Measurements from ENCODE around the gene PROZ.
A peak's percentile ranks its signal among the peaks of the same experiment; 100 is the strongest.

Gene PROZ

DNA sequence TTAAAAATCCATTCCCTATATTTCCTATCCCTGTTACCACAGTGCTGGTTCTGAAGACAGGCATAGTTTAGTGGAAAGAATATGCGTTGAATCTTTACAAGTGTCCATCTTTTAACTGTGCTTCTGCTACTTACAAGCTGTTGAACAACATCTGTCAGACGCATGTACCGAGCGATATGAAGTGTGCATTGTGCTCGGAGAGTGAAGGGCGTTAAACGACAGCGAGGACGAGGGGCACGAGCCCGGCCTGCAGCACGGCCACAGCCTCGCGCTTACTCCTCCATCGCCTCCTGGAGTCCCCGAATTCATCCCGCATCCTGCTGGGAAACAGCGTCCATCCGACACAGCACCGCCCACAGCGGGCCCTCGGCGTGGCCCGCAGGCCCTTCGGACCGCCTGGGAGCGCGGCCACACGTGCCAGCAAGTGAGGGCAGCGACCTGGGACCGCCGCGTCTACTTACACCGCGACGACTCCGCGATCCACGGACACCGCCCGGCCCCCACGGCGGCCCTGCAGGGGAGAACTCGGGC is 49.5 kb downstream of the PROZ start:
- DNase-seq (ENCODE audit: low read depth) = peak; percentile 42

DNA sequence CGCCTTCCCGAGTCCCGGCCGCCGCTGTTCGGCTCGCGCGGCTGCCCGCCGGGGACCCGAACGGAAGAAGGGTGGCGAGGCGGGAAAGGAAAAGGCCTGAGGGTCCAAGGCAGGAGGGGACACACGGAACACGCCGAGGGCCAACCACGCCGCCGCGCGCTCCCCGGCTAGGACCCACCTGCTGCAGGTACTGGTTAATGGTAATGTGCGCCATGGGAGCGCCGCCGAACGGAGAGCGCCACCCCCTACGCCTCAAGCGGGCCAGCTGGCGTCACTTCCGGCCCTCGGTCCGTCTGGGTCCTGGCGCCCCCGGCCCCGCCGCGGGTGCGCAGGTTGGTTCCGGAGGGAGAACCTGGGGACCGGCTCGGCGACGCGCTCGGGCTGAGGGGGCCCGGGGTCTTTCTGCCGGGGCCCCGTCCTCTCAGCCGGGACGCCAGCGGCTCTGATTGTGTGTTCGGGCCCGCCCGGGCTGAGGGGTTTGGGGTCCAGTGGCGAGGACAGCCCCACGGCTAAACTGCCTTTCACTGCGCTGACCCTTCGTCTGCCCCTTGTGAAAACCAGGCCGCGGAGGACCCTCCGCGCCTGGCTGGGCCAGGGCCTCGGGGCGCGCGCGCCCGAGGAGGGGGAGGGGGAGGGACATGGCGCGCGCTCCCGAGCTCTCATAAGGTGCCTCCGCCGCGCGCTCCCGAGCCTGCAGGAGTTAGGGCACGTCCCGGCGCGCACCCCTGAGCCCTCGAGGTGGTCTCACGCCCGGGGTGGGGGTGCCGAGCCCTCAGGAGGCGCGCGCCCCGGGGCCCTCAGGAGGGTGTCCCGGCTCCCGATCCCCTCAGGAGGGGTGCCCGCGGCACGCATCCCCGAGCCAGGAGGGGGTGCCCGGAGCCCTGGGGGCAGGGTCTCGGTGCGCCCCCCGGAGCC is 50.2 kb downstream of the PROZ start, which contains the start of gene PCID2:
Gene PCID2 (minus strand): TSS at position 249 of the 915 bp plus-strand sequence. CDS start 35 bp downstream, at position 214.
- DNase-seq (ENCODE audit: low read depth) = peak; percentile 79

DNA sequence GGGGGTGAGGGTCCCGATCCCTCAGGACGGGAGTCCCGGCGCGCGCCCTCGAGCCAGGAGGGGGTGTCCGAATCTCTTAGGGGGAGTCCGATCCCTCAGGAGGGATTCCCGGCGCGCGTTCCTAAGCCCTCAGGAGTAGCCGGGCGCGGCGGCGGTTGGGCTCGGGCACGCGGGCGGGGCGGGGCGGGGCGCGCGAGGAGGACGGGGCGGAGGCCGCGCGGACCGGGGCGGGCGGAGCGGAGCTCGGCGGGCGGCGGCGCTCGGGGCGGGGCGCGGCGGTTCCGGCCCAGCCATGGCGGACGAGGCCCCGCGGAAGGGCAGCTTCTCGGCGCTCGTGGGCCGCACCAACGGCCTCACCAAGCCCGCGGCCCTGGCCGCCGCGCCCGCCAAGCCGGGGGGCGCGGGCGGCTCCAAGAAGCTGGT is 50.9 kb downstream of the PROZ start, which contains the start of gene CUL4A:
Gene CUL4A (plus strand): TSS at position 278 of the 423 bp plus-strand sequence. CDS start 15 bp downstream, at position 293.
- DNase-seq (ENCODE audit: low read depth) = peak; percentile 52

DNA sequence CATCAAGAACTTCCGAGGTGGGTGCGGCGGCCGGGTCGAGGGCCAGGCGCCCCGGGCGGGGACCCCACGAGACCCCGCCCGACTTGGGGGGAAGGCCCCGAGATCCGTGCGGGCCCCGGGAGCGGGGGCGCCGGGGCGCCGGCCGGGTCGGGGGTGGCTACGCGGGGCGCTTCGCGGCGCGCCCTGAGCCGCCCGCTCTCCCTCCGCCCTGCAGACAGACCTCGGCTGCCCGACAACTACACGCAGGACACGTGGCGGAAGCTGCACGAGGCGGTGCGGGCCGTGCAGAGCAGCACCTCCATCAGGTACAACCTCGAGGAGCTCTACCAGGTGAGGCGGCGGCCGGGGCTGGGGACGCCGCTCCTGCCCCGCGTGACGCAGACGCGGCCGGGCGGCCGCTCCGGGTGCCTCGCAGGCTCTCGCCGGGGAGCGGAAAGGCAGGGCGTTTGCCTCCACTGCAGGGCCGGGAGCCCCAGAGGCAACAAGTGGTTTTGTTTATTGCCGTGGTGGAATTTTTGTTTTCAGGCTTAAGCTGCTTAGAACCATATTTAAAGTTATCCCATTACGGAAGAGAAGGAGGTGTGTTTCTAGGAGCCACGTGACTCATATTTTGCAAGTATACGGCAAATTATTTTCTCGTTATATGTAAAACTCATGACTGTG is 51.4 kb downstream of the PROZ start:
- DNase-seq (ENCODE audit: low read depth) = peak; percentile 55

DNA sequence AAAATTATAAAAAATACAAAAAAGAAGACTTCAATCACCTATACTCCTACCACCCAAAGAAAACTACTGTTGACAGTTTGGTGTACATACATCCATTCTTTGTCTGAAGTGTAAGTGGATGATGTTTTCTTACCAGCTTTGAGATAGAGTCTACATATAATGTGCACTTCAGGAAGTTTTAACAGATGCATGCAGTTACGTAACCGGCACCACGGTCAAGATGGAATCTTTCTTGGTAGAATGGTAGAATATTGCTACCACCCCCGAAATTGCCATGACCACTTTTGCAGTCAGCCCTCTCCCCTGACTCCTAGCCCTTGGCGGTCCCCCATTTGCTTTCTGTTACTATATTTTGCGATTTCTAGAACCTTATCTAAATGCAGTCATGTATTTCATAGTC is 52.4 kb downstream of the PROZ start:
- no peak for DNase-seq (ENCODE audit: low read depth)

DNA sequence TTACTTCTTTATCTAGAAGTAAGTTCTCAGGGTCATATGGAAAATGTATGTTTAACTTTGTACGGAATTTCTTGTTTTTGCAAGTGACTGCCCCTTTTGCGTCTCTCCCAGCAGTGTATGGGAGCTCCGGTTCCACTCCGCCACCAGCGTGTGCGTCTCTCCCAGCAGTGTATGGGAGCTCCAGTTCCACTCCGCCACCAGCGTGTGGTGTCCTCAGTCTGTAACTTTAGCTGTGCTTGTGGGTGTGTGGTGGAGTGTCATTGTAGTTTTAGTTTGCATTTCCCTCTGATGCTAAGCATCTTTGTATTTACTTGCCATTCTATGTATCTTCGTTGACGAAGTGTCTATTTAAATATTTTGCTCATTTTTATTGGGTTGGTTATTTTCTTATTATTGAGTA is 53.3 kb downstream of the PROZ start:
- no peak for DNase-seq (ENCODE audit: low read depth)

DNA sequence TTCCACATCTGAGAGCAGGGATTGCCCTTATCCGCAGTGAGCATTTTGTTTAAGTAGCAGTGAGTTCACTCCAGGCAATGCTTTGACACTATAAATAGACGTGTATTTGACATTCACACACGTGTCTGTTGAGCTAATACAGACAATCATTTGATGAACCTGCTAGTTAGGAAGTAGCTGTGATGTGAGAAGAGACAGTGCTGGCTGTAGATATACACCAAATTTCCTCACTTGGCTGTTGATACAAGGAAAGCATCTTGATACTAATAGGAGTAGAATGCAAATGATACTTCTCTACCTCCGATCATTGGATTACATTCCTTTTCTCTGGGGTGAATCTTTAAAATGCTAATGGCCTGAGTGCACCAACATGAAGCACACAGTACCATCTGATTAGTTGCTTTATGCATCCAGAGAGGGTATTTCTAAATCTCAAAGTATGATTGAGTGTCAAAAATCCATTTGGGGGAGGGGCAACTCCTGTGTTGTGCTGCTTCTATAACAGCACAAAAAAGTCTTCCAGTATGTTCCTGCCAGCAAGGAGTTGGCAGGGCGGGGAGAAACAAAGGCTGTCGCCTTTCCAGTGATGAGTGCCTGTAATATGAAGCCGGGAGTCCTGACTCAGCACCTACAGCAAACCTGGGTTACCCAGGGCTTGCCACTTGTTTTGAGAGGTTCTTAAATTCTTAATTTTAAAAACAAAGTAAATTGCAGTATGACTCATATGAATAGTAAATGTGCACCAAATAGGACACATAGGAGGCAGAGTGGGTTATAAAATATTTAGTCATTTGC is 58.0 kb downstream of the PROZ start:
- peak; percentile 56 for DNase-seq (ENCODE audit: low read depth)

DNA sequence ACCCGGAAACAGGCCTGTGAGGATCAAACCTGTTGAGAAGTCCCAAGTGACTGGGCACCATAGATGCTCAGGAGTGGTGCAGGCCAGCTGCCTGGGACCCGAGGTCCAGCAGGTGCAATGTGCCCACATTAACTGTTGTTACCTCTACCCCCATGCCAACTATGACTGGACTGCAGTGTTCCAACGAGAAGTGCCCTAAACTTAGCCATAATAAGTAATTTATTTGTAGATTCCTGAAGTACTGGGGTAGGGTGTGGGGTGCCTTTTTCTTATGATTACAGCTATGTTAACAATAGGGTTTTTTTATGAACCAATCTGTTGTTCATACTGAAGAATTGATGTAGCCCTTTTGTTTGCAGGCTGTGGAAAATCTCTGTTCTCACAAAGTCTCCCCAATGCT is 60.1 kb downstream of the PROZ start:
- DNase-seq (ENCODE audit: low read depth) = no peak

DNA sequence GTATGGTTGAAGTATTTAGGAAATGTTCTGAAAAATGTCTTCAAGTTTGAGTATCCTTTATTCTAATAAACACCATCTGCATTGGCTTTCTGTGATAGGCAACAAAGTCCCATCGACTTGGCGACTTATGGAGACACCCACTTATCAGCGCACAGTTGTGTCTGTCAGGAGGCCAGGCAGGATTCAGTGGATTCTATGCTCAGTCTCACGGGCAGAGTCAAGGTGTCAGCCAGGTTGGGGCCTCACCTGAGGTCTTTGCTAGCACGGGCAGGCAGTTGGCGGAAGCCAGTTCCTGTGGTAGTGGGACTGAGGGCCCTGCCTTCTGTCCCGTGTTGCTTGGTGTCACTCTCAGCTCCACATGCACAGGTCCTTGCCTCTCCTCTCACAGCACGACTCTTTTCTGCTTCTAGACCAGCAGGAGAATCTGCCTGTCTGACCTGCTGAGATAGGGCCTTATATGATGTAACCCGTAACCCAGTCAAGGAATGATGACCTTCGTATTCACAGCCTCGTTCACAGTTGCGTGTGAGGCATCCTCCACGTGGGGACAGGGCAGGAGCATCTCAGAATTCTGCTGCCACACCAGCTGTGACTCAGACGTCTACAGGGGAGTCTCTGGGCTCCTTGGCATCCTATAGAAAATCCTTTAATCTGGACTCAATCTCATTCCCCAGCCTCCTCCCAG is 61.0 kb downstream of the PROZ start:
- DNase-seq (ENCODE audit: low read depth) = peak; percentile 61

DNA sequence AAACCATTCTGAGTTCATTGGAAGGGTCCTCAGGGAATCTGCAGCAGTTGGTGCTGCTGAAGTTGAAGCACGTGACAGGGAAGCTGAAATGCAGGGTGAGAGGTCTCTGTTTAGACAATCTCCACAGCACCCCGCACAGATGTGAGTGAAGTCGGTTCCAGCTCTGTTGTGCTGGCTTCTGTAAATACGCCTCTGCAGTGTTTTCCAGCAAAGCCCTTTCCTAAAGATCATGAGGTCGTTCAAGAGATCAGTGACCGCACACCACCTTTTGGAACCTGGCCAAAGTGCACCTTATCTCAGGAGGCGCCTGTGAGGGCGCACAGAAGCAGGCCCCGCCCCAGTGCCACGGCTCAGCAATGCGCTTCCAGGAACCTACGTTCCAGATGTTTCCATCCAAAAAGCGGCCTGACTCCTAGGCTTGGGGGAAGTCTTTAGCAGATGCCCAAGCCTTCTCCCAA is 61.7 kb downstream of the PROZ start:
- peak; percentile 10 for DNase-seq (ENCODE audit: low read depth)

DNA sequence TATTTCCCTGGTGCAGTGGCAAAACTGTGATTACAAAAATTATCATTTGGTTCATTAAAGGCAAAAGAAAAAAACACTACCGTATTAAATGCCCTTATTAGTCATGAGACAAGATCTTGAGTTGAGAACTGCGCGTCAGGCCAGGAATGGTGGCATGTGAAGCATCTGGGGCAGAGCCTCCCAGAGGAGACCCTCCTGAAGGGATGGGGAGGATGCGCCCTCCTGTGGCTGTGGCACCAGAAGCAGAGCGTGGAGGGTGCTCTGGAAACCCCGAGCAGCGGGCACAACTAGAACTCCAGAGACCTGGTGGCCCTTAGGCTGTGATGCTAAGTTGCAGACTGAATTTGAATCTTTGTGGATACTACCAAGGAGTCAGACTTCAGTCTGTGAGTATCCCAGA is 62.4 kb downstream of the PROZ start:
- DNase-seq (ENCODE audit: low read depth) = peak; percentile 32
